K562 (cell line): ENCODE measurements around the gene ROM1. TPM values are rescaled to one million over a fixed set of nuclear protein-coding genes. Genes with fewer than 3 reads are reported as not detected.

Experiments used
- BRF1 ChIP-seq: IDR thresholded peaks from 3 replicates; pipeline ENCODE4 v1.6.1; 2011; ENCODE audit warnings: borderline replicate concordance, mild to moderate bottlenecking; ENCODE audit not compliant: insufficient read length; ENCODE audit errors: extremely low read depth
- CBFB ChIP-seq: sonication (generic); formaldehyde crosslinking; IDR thresholded peaks from 2 replicates; pipeline ENCODE4 v1.4.0; 2020; ENCODE audit warnings: mild to moderate bottlenecking, missing genetic modification reagents
- CCNT2 ChIP-seq: IDR thresholded peaks from 2 replicates; pipeline ENCODE4 v1.6.1; 2011; ENCODE audit warnings: borderline replicate concordance, low read depth, mild to moderate bottlenecking, moderate library complexity, mixed read lengths, low read length; ENCODE audit not compliant: insufficient read length; ENCODE audit errors: extremely low read depth
- E2F3 ChIP-seq: fragments of 250-450 bp; sonication (Bioruptor Pico); IDR thresholded peaks from 2 replicates; pipeline ENCODE4 v1.4.0; 2020; ENCODE audit warnings: mild to moderate bottlenecking
- HMG20B ChIP-seq: fragments of 250-450 bp; sonication (Bioruptor Pico); IDR thresholded peaks from 2 replicates; pipeline ENCODE4 v1.5.0; 2021; ENCODE audit warnings: mild to moderate bottlenecking
- KLF10 ChIP-seq: fragments of 250-450 bp; sonication (Bioruptor Pico); IDR thresholded peaks from 2 replicates; pipeline ENCODE4 v1.6.1; 2021; ENCODE audit warnings: matching md5 sums
- MYNN ChIP-seq, 2 experiments: sonication (generic); formaldehyde crosslinking in 1 of 2; IDR thresholded peaks; 2 replicates each; pipeline versions ENCODE4 v1.5.0 to v1.6.1; 2016 to 2020; ENCODE audit warnings: antibody characterized with exemption in 1 of 2, missing genetic modification reagents in 1 of 2
- NFRKB ChIP-seq: fragments of 450-650 bp; IDR thresholded peaks from 2 replicates; pipeline ENCODE4 v1.6.1; 2016; ENCODE audit warnings: low read depth
- NR4A1 ChIP-seq, 2 experiments: fragments of 250-450 bp in 1 of 2; fragments of 450-650 bp in 1 of 2; sonication (Bioruptor Pico) in 1 of 2; IDR thresholded peaks; 2 replicates each; pipeline versions ENCODE4 v1.4.0 to v1.6.1; 2016 to 2020; ENCODE audit warnings: mild to moderate bottlenecking in 2 of 2, missing compliant biosample characterization in 1 of 2, missing genetic modification characterization in 1 of 2, moderate library complexity in 1 of 2
- PHF8 ChIP-seq: fragments of 200-600 bp; sonication (generic); IDR thresholded peaks from 2 replicates; pipeline ENCODE4 v1.6.1; 2012; ENCODE audit warnings: mixed run types, mild to moderate bottlenecking, inconsistent platforms, low read length, moderate library complexity, borderline replicate concordance
- PML ChIP-seq: IDR thresholded peaks from 2 replicates; pipeline ENCODE4 v1.6.1; 2012; ENCODE audit warnings: low read length, inconsistent platforms
- RBFOX2 ChIP-seq: fragments of 200-400 bp; formaldehyde crosslinking; IDR thresholded peaks from 2 replicates; pipeline ENCODE4 v1.6.1; 2017; ENCODE audit warnings: low read depth, mild to moderate bottlenecking, low read length, moderate library complexity
- SIN3A ChIP-seq, 2 experiments: fragments of 150-350 bp in 1 of 2; IDR thresholded peaks; 2 replicates each; pipeline ENCODE4 v1.6.1; 2011 to 2016; ENCODE audit warnings: borderline replicate concordance in 2 of 2, low read depth in 2 of 2, low read length in 2 of 2, mild to moderate bottlenecking in 2 of 2, moderate library complexity in 2 of 2; ENCODE audit not compliant: control insufficient read depth in 1 of 2
- SUPT5H ChIP-seq: fragments of 450-650 bp; IDR thresholded peaks from 2 replicates; pipeline ENCODE4 v1.6.1; 2016
- TAL1 ChIP-seq: fragments of 450-650 bp; IDR thresholded peaks from 2 replicates; pipeline ENCODE4 v1.6.1; 2016; ENCODE audit warnings: mild to moderate bottlenecking
- TFAM ChIP-seq: fragments of 250-450 bp; sonication (Bioruptor Pico); conservative IDR thresholded peaks from 2 replicates; pipeline ENCODE4 v1.5.0; 2021; ENCODE audit warnings: mild to moderate bottlenecking, moderate library complexity
- THRAP3 ChIP-seq: fragments of 450-650 bp; IDR thresholded peaks from 2 replicates; pipeline ENCODE4 v1.6.1; 2016; ENCODE audit warnings: mild to moderate bottlenecking, inconsistent platforms, borderline replicate concordance
- TSC22D4 ChIP-seq: fragments of 450-650 bp; IDR thresholded peaks from 2 replicates; pipeline ENCODE4 v1.6.1; 2016; ENCODE audit warnings: missing genetic modification characterization, missing biosample characterization, control low read depth
- ZEB2 ChIP-seq: fragments of 450-650 bp; IDR thresholded peaks from 2 replicates; pipeline ENCODE4 v1.6.1; 2016
- polyA plus RNA-seq, 8 experiments: library from polyadenylated mRNA; depleted of rRNA in 4 of 8; stranded (reverse) in 5 of 8; unstranded in 3 of 8; fragments of >200 nt; fragmentation: Nextera tagmentation in 2 of 8; fragmentation: Illumina TruSeq in 1 of 8; extraction: Ambion mirVana in 2 of 8; extraction: Trizol in 1 of 8; gene quantifications; 2 replicates each; pipeline versions ENCODE4 v1.2.1 to v1.2.3, GENCODE V29; 2011 to 2014; ENCODE audit warnings: inconsistent platforms in 1 of 8, missing spikeins in 1 of 8
- total RNA-seq, 7 experiments: library from RNA; depleted of rRNA in 6 of 7; stranded (reverse); fragments of >200 nt in 6 of 7; fragmentation: Illumina TruSeq in 2 of 7; extraction: Trizol in 2 of 7; gene quantifications; 2 replicates each; pipeline versions ENCODE4 v1.2.1 to v1.2.3, GENCODE V29; 2011 to 2021; ENCODE audit warnings: low replicate concordance in 1 of 7
- TF ChIP-seq, protein P1 (sequence below): IDR thresholded peaks from 3 replicates; pipeline ENCODE4 v1.6.1; 2011; ENCODE audit warnings: borderline replicate concordance, mild to moderate bottlenecking, moderate library complexity; ENCODE audit not compliant: insufficient read length; ENCODE audit errors: extremely low read depth
- TF ChIP-seq, protein P2 (sequence below), 2 experiments: fragments of 450-650 bp; conservative IDR thresholded peaks; 2 replicates each; pipeline ENCODE4 v1.6.1; 2017; ENCODE audit warnings: mild to moderate bottlenecking in 2 of 2, moderate library complexity in 2 of 2
- TF ChIP-seq, protein P3 (sequence below): conservative IDR thresholded peaks from 2 replicates; pipeline ENCODE4 v1.6.1; 2011; ENCODE audit warnings: low read depth, mild to moderate bottlenecking, low read length; ENCODE audit not compliant: control insufficient read depth

ROM1 gene
- total and polyA plus RNA-seq, 9 of the 15 experiments (the other 6 are each of a cell fraction or from before 2014, with no cell fraction given) = 0.75 to 4.0 (median 2.6) TPM

DNA sequence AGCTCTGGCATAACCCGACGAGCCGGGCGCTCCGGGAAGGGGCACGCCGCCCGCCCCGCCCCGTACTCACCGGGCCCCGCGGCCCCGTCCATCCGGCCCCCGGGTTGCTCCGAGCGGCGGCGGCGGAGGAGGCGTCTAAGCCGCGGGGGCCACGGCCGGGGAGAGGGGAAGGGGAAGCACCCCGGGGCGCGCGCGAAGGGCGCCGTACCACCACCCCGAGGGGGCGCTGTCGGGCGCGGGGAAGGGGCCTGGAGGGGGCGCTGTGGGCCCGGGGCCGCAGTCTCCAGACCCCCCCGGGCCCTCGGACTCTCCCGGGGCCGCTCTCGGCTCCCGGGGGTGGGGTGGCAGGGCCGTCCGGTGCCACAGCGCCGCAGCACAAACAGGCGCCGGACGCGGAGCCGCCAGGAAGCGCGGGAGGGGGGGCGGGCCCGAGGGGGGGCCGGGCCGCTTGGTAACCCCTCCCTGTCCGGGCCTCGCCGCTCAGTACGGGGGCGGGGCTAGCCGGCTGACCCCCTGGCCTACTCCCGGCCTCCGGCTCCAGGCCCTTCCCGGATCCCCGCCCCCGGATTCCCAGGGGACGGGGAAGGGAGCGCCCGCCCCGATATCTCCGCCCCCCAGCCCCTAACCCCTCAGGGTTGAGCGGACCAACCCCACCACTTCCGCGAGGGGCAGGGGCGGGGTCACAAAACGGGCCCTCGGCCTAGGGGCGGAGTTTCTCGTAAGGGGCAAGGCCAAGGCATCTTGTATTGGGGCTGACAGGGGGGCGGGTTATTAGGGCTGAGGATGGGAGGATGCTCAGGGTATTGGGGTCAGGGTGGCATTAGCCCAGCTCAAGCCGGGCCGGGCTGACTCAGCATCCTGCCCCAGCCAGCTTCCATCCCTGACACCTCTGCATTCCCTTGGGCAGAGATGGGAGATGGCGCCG, at the start of gene ROM1, which contains the start of gene EML3 (continued):
- TF ChIP-seq, protein P1, sequence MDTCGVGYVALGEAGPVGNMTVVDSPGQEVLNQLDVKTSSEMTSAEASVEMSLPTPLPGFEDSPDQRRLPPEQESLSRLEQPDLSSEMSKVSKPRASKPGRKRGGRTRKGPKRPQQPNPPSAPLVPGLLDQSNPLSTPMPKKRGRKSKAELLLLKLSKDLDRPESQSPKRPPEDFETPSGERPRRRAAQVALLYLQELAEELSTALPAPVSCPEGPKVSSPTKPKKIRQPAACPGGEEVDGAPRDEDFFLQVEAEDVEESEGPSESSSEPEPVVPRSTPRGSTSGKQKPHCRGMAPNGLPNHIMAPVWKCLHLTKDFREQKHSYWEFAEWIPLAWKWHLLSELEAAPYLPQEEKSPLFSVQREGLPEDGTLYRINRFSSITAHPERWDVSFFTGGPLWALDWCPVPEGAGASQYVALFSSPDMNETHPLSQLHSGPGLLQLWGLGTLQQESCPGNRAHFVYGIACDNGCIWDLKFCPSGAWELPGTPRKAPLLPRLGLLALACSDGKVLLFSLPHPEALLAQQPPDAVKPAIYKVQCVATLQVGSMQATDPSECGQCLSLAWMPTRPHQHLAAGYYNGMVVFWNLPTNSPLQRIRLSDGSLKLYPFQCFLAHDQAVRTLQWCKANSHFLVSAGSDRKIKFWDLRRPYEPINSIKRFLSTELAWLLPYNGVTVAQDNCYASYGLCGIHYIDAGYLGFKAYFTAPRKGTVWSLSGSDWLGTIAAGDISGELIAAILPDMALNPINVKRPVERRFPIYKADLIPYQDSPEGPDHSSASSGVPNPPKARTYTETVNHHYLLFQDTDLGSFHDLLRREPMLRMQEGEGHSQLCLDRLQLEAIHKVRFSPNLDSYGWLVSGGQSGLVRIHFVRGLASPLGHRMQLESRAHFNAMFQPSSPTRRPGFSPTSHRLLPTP = no peak
- TF ChIP-seq NR4A1 (CRISPR knock-in tag; IDR thresholded peaks at IDR 0.05) (no peak), NR4A1 (tag; IDR thresholded peaks at IDR 0.05) (no peak), SUPT5H (0 out of 2 replicates have a peak, but pooled peaks have one; percentile 25), RBFOX2 (peak; percentile 59), PHF8 (peak; percentile 36), THRAP3 (no peak), HMG20B (no peak), TFAM (CRISPR knock-in tag) (no peak), TSC22D4 (tag) (no peak), BRF1 (no peak), PML (no peak), MYNN (IDR thresholded peaks at IDR 0.05) (no peak), MYNN (CRISPR knock-in tag; IDR thresholded peaks at IDR 0.05) (no peak), TAL1 (no peak), SIN3A (IDR thresholded peaks at IDR 0.05; ENCODE audit: borderline replicate concordance in 2 of 2, control insufficient read depth in 1 of 2, low read depth in 2 of 2, low read length in 2 of 2) (peak; percentile 57 to 70; a peak in 1 of 4 replicates), CCNT2 (peak; percentile 82), NFRKB (no peak), ZEB2 (no peak), KLF10 (CRISPR knock-in tag) (no peak), CBFB (no peak), E2F3 (CRISPR knock-in tag) (0 out of 2 replicates have a peak, but pooled peaks have one; percentile 26)
- TF ChIP-seq, protein P2, sequence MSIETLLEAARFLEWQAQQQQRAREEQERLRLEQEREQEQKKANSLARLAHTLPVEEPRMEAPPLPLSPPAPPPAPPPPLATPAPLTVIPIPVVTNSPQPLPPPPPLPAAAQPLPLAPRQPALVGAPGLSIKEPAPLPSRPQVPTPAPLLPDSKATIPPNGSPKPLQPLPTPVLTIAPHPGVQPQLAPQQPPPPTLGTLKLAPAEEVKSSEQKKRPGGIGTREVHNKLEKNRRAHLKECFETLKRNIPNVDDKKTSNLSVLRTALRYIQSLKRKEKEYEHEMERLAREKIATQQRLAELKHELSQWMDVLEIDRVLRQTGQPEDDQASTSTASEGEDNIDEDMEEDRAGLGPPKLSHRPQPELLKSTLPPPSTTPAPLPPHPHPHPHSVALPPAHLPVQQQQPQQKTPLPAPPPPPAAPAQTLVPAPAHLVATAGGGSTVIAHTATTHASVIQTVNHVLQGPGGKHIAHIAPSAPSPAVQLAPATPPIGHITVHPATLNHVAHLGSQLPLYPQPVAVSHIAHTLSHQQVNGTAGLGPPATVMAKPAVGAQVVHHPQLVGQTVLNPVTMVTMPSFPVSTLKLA (conservative IDR thresholded peaks at IDR 0.05) = peak in 1 of 2 experiments; percentile 57; a peak in 2 of 4 replicates
- TF ChIP-seq, protein P3, sequence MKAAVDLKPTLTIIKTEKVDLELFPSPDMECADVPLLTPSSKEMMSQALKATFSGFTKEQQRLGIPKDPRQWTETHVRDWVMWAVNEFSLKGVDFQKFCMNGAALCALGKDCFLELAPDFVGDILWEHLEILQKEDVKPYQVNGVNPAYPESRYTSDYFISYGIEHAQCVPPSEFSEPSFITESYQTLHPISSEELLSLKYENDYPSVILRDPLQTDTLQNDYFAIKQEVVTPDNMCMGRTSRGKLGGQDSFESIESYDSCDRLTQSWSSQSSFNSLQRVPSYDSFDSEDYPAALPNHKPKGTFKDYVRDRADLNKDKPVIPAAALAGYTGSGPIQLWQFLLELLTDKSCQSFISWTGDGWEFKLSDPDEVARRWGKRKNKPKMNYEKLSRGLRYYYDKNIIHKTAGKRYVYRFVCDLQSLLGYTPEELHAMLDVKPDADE = peak; percentile 54; the same call in 1 of the 2 replicates
